K562 (cell line): Measurements from ENCODE around the gene VSTM5. TPM values are rescaled to one million over a fixed set of nuclear protein-coding genes. Genes with fewer than 3 reads are reported as not detected.
A peak's percentile ranks its signal among the peaks of the same experiment; 100 is the strongest.

Source experiments
- ATAC-seq: fragments of 200-7000 bp; cut with Tn5 transposase; 3 replicates; pipeline ENCODE4 v1.9.1; 2020; ENCODE audit warnings: moderate library complexity
- BruUV-seq: library from RNA; stranded (reverse); fragments of 400-500 nt; replicated peaks from 2 replicates; lab custom pipeline; 2021; lab: Mats Ljungman, UMichigan
- CTCF ChIA-PET: fragments of 300-600 bp; formaldehyde crosslinking; extraction: SDS; loops from one replicate; lab custom pipeline; 2021; ENCODE audit warnings: low intra/inter-chr PET ratio; lab: Yijun Ruan, JAX
- POLR2A ChIA-PET: fragments of 300-600, 350-650 bp; sonication (Branson Sonifier 250); formaldehyde crosslinking; extraction: SDS; loops from one replicate; lab custom pipeline; 2021; ENCODE audit warnings: antibody characterized with exemption, inconsistent platforms; lab: Yijun Ruan, JAX
- DNase-seq, 4 experiments: peaks; one replicate each; pipeline versions ENCODE4 v3.0.0 to v3.0.0-alpha.2; 2011 to 2018; ENCODE audit warnings: low spot score in 3 of 4, mixed read lengths in 3 of 4; ENCODE audit errors: extremely low read depth in 1 of 4
- FAIRE-seq: peaks from 2 replicates; lab custom pipeline; 2011; peaks lifted over from hg19 to GRCh38; lab: Jason Lieb, UNC
- H2AFZ ChIP-seq: 2 replicates; pipeline ENCODE4 v1.6.0; 2011; ENCODE audit warnings: low read depth, low read length, control low read depth, inconsistent platforms
- H3K27ac ChIP-seq: fragments of 200-600 bp; 3 replicates; pipeline ENCODE4 v1.8.0; 2011; ENCODE audit warnings: low read depth, mild to moderate bottlenecking, control low read depth, inconsistent platforms, low read length, moderate library complexity, mixed read lengths; ENCODE audit errors: extremely low read depth
- H3K27me3 ChIP-seq, 2 experiments: fragments of 300-600 bp in 1 of 2; 2 replicates in 1 of 2; 3 replicates in 1 of 2; pipeline versions ENCODE4 v1.6.0 to v1.8.0; 2011; ENCODE audit warnings: inconsistent platforms in 2 of 2, low read length in 2 of 2, mild to moderate bottlenecking in 1 of 2, mixed read lengths in 1 of 2, moderate library complexity in 1 of 2; ENCODE audit not compliant: control insufficient read depth in 2 of 2, insufficient read depth in 2 of 2
- H3K36me3 ChIP-seq: fragments of 300-600 bp; 3 replicates; pipeline ENCODE4 v1.8.0; 2011; ENCODE audit warnings: mild to moderate bottlenecking, low read length, inconsistent platforms; ENCODE audit not compliant: control insufficient read depth, insufficient read depth
- H3K4me1 ChIP-seq, 2 experiments: fragments of 200-600 bp in 1 of 2; replicated peaks in 1 of 2; 2 replicates in 1 of 2; 3 replicates in 1 of 2; pipeline versions ENCODE4 v1.5.1 to v1.8.0; 2011; ENCODE audit warnings: inconsistent platforms in 2 of 2, low read length in 2 of 2, mild to moderate bottlenecking in 1 of 2, mixed read lengths in 1 of 2, moderate library complexity in 1 of 2; ENCODE audit not compliant: control insufficient read depth in 2 of 2, insufficient read depth in 2 of 2
- H3K4me2 ChIP-seq: 2 replicates; pipeline ENCODE4 v1.6.1; 2011; ENCODE audit warnings: low read length, control low read depth, inconsistent platforms, mixed read lengths; ENCODE audit not compliant: insufficient read depth
- H3K4me3 ChIP-seq: fragments of 200-600 bp; sonication (generic), shearing (Covaris generic); 2 replicates; pipeline ENCODE4 v1.5.1; 2016; ENCODE audit warnings: control low read depth, inconsistent platforms
- H3K79me2 ChIP-seq: fragments of 200-600 bp; 3 replicates; pipeline ENCODE4 v1.8.0; 2011; ENCODE audit warnings: low read length, inconsistent platforms; ENCODE audit not compliant: control insufficient read depth, insufficient read depth
- H3K9ac ChIP-seq, 2 experiments: 2 replicates each; pipeline versions ENCODE4 v1.6.0 to v1.6.1; 2011; ENCODE audit warnings: low read depth in 2 of 2, low read length in 2 of 2, control low read depth in 1 of 2, inconsistent platforms in 1 of 2, mild to moderate bottlenecking in 1 of 2, mixed read lengths in 1 of 2; ENCODE audit not compliant: insufficient read depth in 1 of 2
- H3K9me1 ChIP-seq: one replicate; pipeline ENCODE4 v1.6.0; 2011; ENCODE audit warnings: inconsistent platforms, mild to moderate bottlenecking, low read length, moderate library complexity; ENCODE audit not compliant: control insufficient read depth, insufficient read depth
- H3K9me3 ChIP-seq: replicated peaks from 2 replicates; pipeline ENCODE4 v1.5.1; 2011; ENCODE audit warnings: low read depth, low read length, inconsistent platforms; ENCODE audit not compliant: control insufficient read depth, insufficient read depth
- H4K20me1 ChIP-seq: replicated peaks from 2 replicates; pipeline ENCODE4 v1.6.1; 2011; ENCODE audit warnings: low read length, inconsistent platforms, mixed read lengths; ENCODE audit not compliant: control insufficient read depth, insufficient read depth
- FOXK1 ChIP-seq: sonication (generic); formaldehyde crosslinking; IDR thresholded peaks from 2 replicates; pipeline ENCODE4 v1.8.0; 2022; ENCODE audit warnings: missing genetic modification reagents, mild to moderate bottlenecking, borderline replicate concordance
- KLF10 ChIP-seq: fragments of 250-450 bp; sonication (Bioruptor Pico); IDR thresholded peaks from 2 replicates; pipeline ENCODE4 v1.6.1; 2021; ENCODE audit warnings: matching md5 sums
- PTTG1 ChIP-seq: fragments of 450-650 bp; IDR thresholded peaks from 2 replicates; pipeline ENCODE4 v1.6.1; 2016; ENCODE audit warnings: low read depth, mild to moderate bottlenecking, missing genetic modification characterization, missing compliant biosample characterization
- RFX7 ChIP-seq: fragments of 250-450 bp; sonication (Bioruptor Pico); IDR thresholded peaks from 2 replicates; pipeline ENCODE4 v1.5.1; 2021; ENCODE audit warnings: mild to moderate bottlenecking
- SAFB ChIP-seq: fragments of 200-400 bp; formaldehyde crosslinking; IDR thresholded peaks from 2 replicates; pipeline ENCODE4 v1.6.1; 2017; ENCODE audit warnings: low read depth, low read length, borderline replicate concordance
- THAP12 ChIP-seq: fragments of 250-450 bp; sonication (Bioruptor Pico); IDR thresholded peaks from 2 replicates; pipeline ENCODE4 v1.9.0; 2021; ENCODE audit warnings: mild to moderate bottlenecking, inconsistent platforms
- ZFP36 ChIP-seq: fragments of 150-350 bp; IDR thresholded peaks from 2 replicates; pipeline ENCODE4 v1.6.1; 2018; ENCODE audit warnings: low read length, low read depth; ENCODE audit not compliant: partially characterized antibody
- ZNF12 ChIP-seq: sonication (generic); formaldehyde crosslinking; IDR thresholded peaks from 2 replicates; pipeline ENCODE4 v1.4.0; 2020; ENCODE audit warnings: mild to moderate bottlenecking, missing genetic modification reagents
- ZNF134 ChIP-seq: fragments of 250-450 bp; sonication (Bioruptor Pico); conservative IDR thresholded peaks from 2 replicates; pipeline ENCODE4 v1.4.0; 2020
- ZNF143 ChIP-seq: sonication (generic); formaldehyde crosslinking; IDR thresholded peaks from 2 replicates; pipeline ENCODE4 v1.9.0; 2022; ENCODE audit warnings: mild to moderate bottlenecking, missing genetic modification reagents
- ZNF347 ChIP-seq: fragments of 450-650 bp; formaldehyde crosslinking; IDR thresholded peaks from 2 replicates; pipeline ENCODE4 v1.4.0; 2020; ENCODE audit warnings: low read depth, mild to moderate bottlenecking, moderate library complexity
- ZNF584 ChIP-seq: fragments of 200-800 bp; sonication (Bioruptor generic); IDR thresholded peaks from 2 replicates; pipeline ENCODE4 v1.6.1; 2016; ENCODE audit warnings: low read depth, mild to moderate bottlenecking, missing genetic modification characterization, missing compliant biosample characterization
- WGBS: fragments of 100-300 bp; shearing (Covaris generic); methylation state at CpG from one replicate; pipeline ENCODE4 v1.1.6; 2016; ENCODE audit warnings: low coverage, mixed read lengths; ENCODE audit not compliant: insufficient coverage; ENCODE audit errors: missing lambda C conversion rate; 5-methylcytosine and 5-hydroxymethylcytosine counted together
- in situ Hi-C: fragments of 300-500 bp; cut with MboI; formaldehyde crosslinking; loops from 4 replicates; pipeline ENCODE4 v1.15.0; 2018; ENCODE audit warnings: inconsistent platforms, mixed read lengths
- intact Hi-C: fragments of 100-400 bp; cut with micrococcal nuclease; formaldehyde crosslinking; loops from 2 replicates; pipeline ENCODE4 v1.14.2; 2022
- polyA plus RNA-seq, 8 experiments: library from polyadenylated mRNA; depleted of rRNA in 4 of 8; stranded (reverse) in 5 of 8; unstranded in 3 of 8; fragments of >200 nt; fragmentation: Nextera tagmentation in 2 of 8; fragmentation: Illumina TruSeq in 1 of 8; extraction: Ambion mirVana in 2 of 8; extraction: Trizol in 1 of 8; gene quantifications; 2 replicates each; pipeline versions ENCODE4 v1.2.1 to v1.2.3, GENCODE V29; 2011 to 2014; ENCODE audit warnings: inconsistent platforms in 1 of 8, missing spikeins in 1 of 8
- total RNA-seq, 7 experiments: library from RNA; depleted of rRNA in 6 of 7; stranded (reverse); fragments of >200 nt in 6 of 7; fragmentation: Illumina TruSeq in 2 of 7; extraction: Trizol in 2 of 7; gene quantifications; 2 replicates each; pipeline versions ENCODE4 v1.2.1 to v1.2.3, GENCODE V29; 2011 to 2021; ENCODE audit warnings: low replicate concordance in 1 of 7

The VSTM5 gene
- total and polyA plus RNA-seq, 9 of the 15 experiments (the other 6 are each of a cell fraction or from before 2014, with no cell fraction given) = 0.01 TPM; not detected in 8

- no peaks in the 10 kb centered on the region for H3K9me1 ChIP-seq
- H3K27me3 ChIP-seq = peaks cover 0 to 11% of the 10 kb centered on the region in 2 experiments; a peak in 2 of 5 replicates
- H3K9me3 ChIP-seq = no peaks in the 10 kb centered on the region
- no peak for ATAC-seq
- BruUV-seq = no TSS peak
- peak; percentile 93 for TF ChIP-seq ZFP36
- no peak for TF ChIP-seq ZNF12 (CRISPR knock-in tag)
- H3K36me3 ChIP-seq = no peaks in the 10 kb centered on the region
- no peak for FAIRE-seq
- no peak for DNase-seq
- H3K9ac ChIP-seq = no peak overlapping the region
- H2AFZ ChIP-seq = no peak overlapping the region
- ChIA-PET POLR2A (no interaction called here), CTCF (no interaction called here)
- H4K20me1 ChIP-seq = no peaks in the 10 kb centered on the region
- H3K4me1 ChIP-seq = no peaks in the 10 kb centered on the region
- intact Hi-C loops (loop anchor here (10.0 kb wide), 2 partner anchors 434 to 1004 kb away; no protein-coding TSS in a partner anchor), in situ Hi-C loops (loop anchor here (10.0 kb wide), 2 partner anchors 524 to 614 kb away; no protein-coding TSS in a partner anchor)
- H3K27ac ChIP-seq = no peak overlapping the region
- H3K79me2 ChIP-seq = no peaks in the 10 kb centered on the region
- H3K4me3 ChIP-seq = no peak overlapping the region
- no peak overlapping the region for H3K4me2 ChIP-seq
- 0% methylated on average over 3 of the region's 3 CpGs for WGBS
These were observed 40.1 kb upstream of the VSTM5 start for GRCh38 chr11:93890391-93891051.

- Histone ChIP-seq H3K4me3 (no peak overlapping the region), H3K27ac (no peak overlapping the region), H2AFZ (no peak overlapping the region), H3K4me2 (no peak overlapping the region), H3K4me1 (no peaks in the 10 kb centered on the region), H3K36me3 (no peaks in the 10 kb centered on the region), H3K9ac (no peak overlapping the region), H3K27me3 (peaks cover 0 to 13% of the 10 kb centered on the region in 2 experiments; a peak in 3 of 5 replicates), H4K20me1 (no peaks in the 10 kb centered on the region), H3K9me1 (no peaks in the 10 kb centered on the region), H3K79me2 (no peaks in the 10 kb centered on the region), H3K9me3 (no peaks in the 10 kb centered on the region)
- no peak for ATAC-seq
- BruUV-seq = no TSS peak
- WGBS = 3% methylated on average over 5 of the region's 5 CpGs
- ChIA-PET POLR2A (interaction anchor here (1.3 to 1.5 kb wide), 2 partner anchors 10 to 16 kb away, joined by 3 to 6 read pairs; no protein-coding TSS in a partner anchor), CTCF (no interaction called here)
- in situ Hi-C loops = no loop called here
- intact Hi-C loops = no loop called here
- no peak for DNase-seq
- no peak for FAIRE-seq
- no peak for TF ChIP-seq FOXK1 (CRISPR knock-in tag)
- no peak for TF ChIP-seq ZNF347
- TF ChIP-seq PTTG1 = no peak
- TF ChIP-seq KLF10 = no peak
- TF ChIP-seq RFX7 (CRISPR knock-in tag) = no peak
- no peak for TF ChIP-seq ZNF584 (CRISPR knock-in tag)
- no peak for TF ChIP-seq ZNF143
- TF ChIP-seq THAP12 = no peak
- no peak for TF ChIP-seq ZNF134 (CRISPR knock-in tag)
- no peak for TF ChIP-seq SAFB
These were observed 36.7 kb upstream of the VSTM5 start for GRCh38 chr11:93887111-93887510.
